Measurements from ENCODE around the gene HMX1. TPM values are rescaled to one million over a fixed set of nuclear protein-coding genes. Genes with fewer than 3 reads are reported as not detected.

The HMX1 gene
- total RNA-seq, 3 donors from 2014 or later, result not detected

- H3K4me3 ChIP-seq, result no peak overlapping the region
- no peaks in the 10 kb centered on the region for H3K4me1 ChIP-seq
- intact Hi-C loops (cut with DNase I; ENCODE audit: low total_unique reads), result no loop called here
- peaks cover 0 to 31% of the 10 kb centered on the region in 2 donors for H3K27me3 ChIP-seq
- TF ChIP-seq POLR2AphosphoS5 (IDR thresholded peaks at IDR 0.05), result no peak
- TF ChIP-seq POLR2A (IDR thresholded peaks at IDR 0.05), result no peak
- TF ChIP-seq, protein P1, sequence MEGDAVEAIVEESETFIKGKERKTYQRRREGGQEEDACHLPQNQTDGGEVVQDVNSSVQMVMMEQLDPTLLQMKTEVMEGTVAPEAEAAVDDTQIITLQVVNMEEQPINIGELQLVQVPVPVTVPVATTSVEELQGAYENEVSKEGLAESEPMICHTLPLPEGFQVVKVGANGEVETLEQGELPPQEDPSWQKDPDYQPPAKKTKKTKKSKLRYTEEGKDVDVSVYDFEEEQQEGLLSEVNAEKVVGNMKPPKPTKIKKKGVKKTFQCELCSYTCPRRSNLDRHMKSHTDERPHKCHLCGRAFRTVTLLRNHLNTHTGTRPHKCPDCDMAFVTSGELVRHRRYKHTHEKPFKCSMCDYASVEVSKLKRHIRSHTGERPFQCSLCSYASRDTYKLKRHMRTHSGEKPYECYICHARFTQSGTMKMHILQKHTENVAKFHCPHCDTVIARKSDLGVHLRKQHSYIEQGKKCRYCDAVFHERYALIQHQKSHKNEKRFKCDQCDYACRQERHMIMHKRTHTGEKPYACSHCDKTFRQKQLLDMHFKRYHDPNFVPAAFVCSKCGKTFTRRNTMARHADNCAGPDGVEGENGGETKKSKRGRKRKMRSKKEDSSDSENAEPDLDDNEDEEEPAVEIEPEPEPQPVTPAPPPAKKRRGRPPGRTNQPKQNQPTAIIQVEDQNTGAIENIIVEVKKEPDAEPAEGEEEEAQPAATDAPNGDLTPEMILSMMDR (IDR thresholded peaks at IDR 0.05), result no peak
- no peak for DNase-seq (ENCODE audit: low spot score in 2 of 2)
- no peak overlapping the region for H3K27ac ChIP-seq
- H3K36me3 ChIP-seq, result no peaks in the 10 kb centered on the region
- peaks cover 15 to 32% of the 10 kb centered on the region in 2 donors for H3K9me3 ChIP-seq
Observed at GRCh38 chr4:8900588-8900987, 28.9 kb upstream of the HMX1 start.

GRCh38 chr4:8898419-8898818 lies 26.8 kb upstream of the HMX1 start:
- Histone ChIP-seq H3K27me3 (peaks cover 3 to 42% of the 10 kb centered on the region in 2 donors), H3K4me1 (no peaks in the 10 kb centered on the region), H3K36me3 (no peaks in the 10 kb centered on the region), H3K9me3 (peaks cover 15 to 32% of the 10 kb centered on the region in 2 donors), H3K4me3 (no peak overlapping the region), H3K27ac (peak overlapping the region in 1 of 2 donors; percentile 43)
- intact Hi-C loops (cut with DNase I; ENCODE audit: low total_unique reads), result no loop called here
- no peak for DNase-seq (ENCODE audit: low spot score in 2 of 2)
- TF ChIP-seq POLR2AphosphoS5 (IDR thresholded peaks at IDR 0.05), result no peak
- no peak for TF ChIP-seq POLR2A (IDR thresholded peaks at IDR 0.05)
- TF ChIP-seq, protein P1 (IDR thresholded peaks at IDR 0.05), result no peak

- H3K4me1 ChIP-seq, result no peaks in the 10 kb centered on the region
- no peak overlapping the region for H3K4me3 ChIP-seq
- no peak for DNase-seq (ENCODE audit: low spot score in 2 of 2)
- no peak for TF ChIP-seq POLR2AphosphoS5 (IDR thresholded peaks at IDR 0.05)
- no peak for TF ChIP-seq POLR2A (IDR thresholded peaks at IDR 0.05)
- TF ChIP-seq, protein P1 (IDR thresholded peaks at IDR 0.05), result no peak
- H3K9me3 ChIP-seq, result peaks cover 15 to 30% of the 10 kb centered on the region in 2 donors
- H3K27ac ChIP-seq, result peak overlapping the region in 1 of 2 donors; percentile 43
- intact Hi-C loops (cut with DNase I; ENCODE audit: low total_unique reads), result no loop called here
- H3K27me3 ChIP-seq, result peaks cover 3 to 51% of the 10 kb centered on the region in 2 donors
- H3K36me3 ChIP-seq, result no peaks in the 10 kb centered on the region
Observed at GRCh38 chr4:8897251-8898167, 25.9 kb upstream of the HMX1 start.

GRCh38 chr4:8896506-8896905 lies 24.9 kb upstream of the HMX1 start:
- Histone ChIP-seq H3K27me3 (peaks cover 3 to 61% of the 10 kb centered on the region in 2 donors), H3K9me3 (peaks cover 13 to 20% of the 10 kb centered on the region in 2 donors), H3K4me3 (no peak overlapping the region), H3K36me3 (no peaks in the 10 kb centered on the region), H3K27ac (no peak overlapping the region), H3K4me1 (no peaks in the 10 kb centered on the region)
- TF ChIP-seq POLR2AphosphoS5 (IDR thresholded peaks at IDR 0.05) (no peak), POLR2A (IDR thresholded peaks at IDR 0.05) (no peak)
- TF ChIP-seq, protein P1 (IDR thresholded peaks at IDR 0.05), result no peak
- intact Hi-C loops (cut with DNase I; ENCODE audit: low total_unique reads), result no loop called here
- no peak for DNase-seq (ENCODE audit: low spot score in 2 of 2)

DNA sequence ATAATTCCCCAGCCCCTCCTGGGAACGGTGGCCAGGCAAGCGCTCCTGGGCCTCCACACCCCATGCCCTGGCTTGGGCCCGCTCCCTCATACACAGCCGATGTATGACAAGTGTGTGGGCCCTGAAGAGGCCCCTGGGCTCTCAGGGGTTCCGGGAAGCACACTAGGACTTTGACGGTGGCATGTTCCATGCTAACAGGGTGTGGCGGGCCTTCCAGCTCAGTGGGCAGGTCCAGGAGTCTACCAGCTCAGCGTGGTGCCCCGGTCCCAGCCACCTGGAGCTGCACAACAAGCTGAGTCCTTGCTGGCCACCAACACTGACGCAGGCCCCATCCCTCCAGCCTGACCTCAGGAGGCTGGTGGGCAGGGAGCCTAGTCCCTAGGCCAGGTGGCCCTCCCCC lies 24.4 kb upstream of the HMX1 start:
- no peak overlapping the region for H3K4me3 ChIP-seq
- DNase-seq (ENCODE audit: low spot score in 2 of 2), result no peak
- H3K27ac ChIP-seq, result no peak overlapping the region
- H3K9me3 ChIP-seq, result peaks cover 8 to 16% of the 10 kb centered on the region in 2 donors
- no peaks in the 10 kb centered on the region for H3K4me1 ChIP-seq
- TF ChIP-seq POLR2AphosphoS5 (IDR thresholded peaks at IDR 0.05) (no peak), POLR2A (IDR thresholded peaks at IDR 0.05) (no peak)
- TF ChIP-seq, protein P1 (IDR thresholded peaks at IDR 0.05), result no peak
- no peaks in the 10 kb centered on the region for H3K36me3 ChIP-seq
- intact Hi-C loops (cut with DNase I; ENCODE audit: low total_unique reads), result no loop called here
- peaks cover 3 to 65% of the 10 kb centered on the region in 2 donors for H3K27me3 ChIP-seq

Measured in breast epithelium (tissue), 4 donors.